ENCODE data around the gene CIAO2B.

CIAO2B gene

DNA sequence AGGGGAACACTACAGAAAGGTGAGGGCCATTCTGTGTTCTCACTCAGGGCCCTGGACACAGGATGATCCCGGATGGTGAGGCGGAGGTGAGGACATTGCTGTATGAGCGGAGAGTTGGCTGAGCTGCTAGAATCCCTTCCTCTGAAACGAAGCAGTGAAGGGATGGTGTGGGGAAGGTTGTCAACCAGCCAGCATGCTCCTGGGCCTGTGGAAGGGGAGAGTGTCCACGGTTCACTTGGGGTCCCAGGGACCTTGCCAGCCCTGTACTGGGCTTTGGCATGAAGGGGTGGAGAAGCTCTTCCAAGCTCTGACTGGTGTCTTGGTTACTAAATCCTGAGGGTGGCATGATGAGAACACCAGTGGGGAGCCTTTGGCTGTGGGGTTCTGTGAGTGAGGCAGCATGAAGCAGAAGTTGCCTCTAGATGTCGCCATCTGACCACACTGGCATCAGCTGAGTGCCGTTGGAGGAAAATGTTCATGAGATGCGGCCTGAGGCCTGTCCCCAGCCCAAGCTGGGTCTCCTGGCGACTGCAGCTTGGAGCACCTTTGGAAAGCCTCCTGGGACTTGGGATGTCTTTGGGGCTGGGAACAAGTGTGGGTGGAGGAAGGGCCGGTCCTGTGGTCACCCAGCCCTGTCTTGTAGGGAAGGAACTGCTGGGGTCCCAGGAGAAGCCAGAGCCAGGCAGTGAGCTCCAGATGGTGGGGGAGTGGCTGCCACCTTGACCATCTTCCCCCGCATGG is 39.1 kb downstream of the CIAO2B start:
- Histone ChIP-seq H3K4me3 (ENCODE audit: low read length) (no peak overlapping the region), H3K27me3 (ENCODE audit: control insufficient read depth, insufficient read depth, low read length) (no peaks in the 10 kb centered on the region), H3K4me1 (ENCODE audit: control insufficient read depth, insufficient read depth, low read length) (peaks cover 31% of the 10 kb centered on the region), H3K9me3 (ENCODE audit: control insufficient read depth, low read length) (no peaks in the 10 kb centered on the region), H3K9ac (ENCODE audit: low read length) (no peak overlapping the region), H3K36me3 (ENCODE audit: control insufficient read depth, insufficient read depth, low read length) (no peaks in the 10 kb centered on the region)

DNA sequence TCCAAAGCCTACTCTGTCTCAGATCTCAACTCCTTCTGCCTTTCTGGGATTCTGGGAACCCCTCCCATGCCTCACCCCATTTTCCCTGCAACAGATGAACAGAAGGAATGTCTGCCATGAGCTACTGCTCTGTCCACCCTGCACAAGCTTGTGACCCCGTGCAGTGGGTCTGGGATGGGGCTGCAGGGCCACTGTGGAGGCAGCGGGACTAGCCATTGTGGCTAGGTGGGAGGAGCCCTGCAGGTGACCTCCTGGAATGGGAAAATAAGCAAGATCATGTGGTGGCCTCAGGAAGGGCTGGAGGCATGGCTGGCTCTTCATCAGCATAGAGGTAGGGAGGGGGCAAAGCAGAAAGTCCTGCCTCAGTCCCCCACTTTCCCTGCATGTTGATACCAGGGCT is 40.1 kb downstream of the CIAO2B start:
- Histone ChIP-seq H3K27me3 (ENCODE audit: control insufficient read depth, insufficient read depth, low read length) (no peaks in the 10 kb centered on the region), H3K36me3 (ENCODE audit: control insufficient read depth, insufficient read depth, low read length) (no peaks in the 10 kb centered on the region), H3K9ac (ENCODE audit: low read length) (no peak overlapping the region), H3K4me3 (ENCODE audit: low read length) (no peak overlapping the region), H3K9me3 (ENCODE audit: control insufficient read depth, low read length) (no peaks in the 10 kb centered on the region), H3K4me1 (ENCODE audit: control insufficient read depth, insufficient read depth, low read length) (peaks cover 21% of the 10 kb centered on the region)

GRCh38 chr16:66891797-66892196 is 42.4 kb downstream of the CIAO2B start:
- Histone ChIP-seq H3K36me3 (ENCODE audit: control insufficient read depth, insufficient read depth, low read length) (peaks cover 6% of the 10 kb centered on the region), H3K27me3 (ENCODE audit: control insufficient read depth, insufficient read depth, low read length) (no peaks in the 10 kb centered on the region), H3K9ac (ENCODE audit: low read length) (no peak overlapping the region), H3K9me3 (ENCODE audit: control insufficient read depth, low read length) (no peaks in the 10 kb centered on the region), H3K4me1 (ENCODE audit: control insufficient read depth, insufficient read depth, low read length) (peaks cover 14% of the 10 kb centered on the region), H3K4me3 (ENCODE audit: low read length) (no peak overlapping the region)

DNA sequence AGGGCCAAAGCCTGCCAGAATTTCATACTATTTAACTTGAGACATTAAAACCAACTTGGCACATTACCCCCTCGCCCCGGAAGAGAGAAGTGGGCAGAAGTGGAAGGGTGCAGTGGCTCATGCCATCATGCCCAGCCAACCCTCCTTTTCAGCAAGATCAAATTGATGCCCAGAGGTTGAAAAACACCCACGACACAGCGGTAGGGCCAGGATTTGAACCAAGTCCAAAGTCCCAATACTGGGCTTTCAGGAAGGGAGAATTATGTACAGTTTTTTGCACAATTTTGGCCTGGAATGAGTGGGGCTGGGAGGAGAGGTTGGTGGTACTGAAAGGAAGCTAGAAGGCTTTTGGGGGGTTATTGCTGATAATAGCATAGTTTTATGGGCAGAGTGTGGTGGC is 42.8 kb downstream of the CIAO2B start:
- Histone ChIP-seq H3K9ac (ENCODE audit: low read length) (no peak overlapping the region), H3K27me3 (ENCODE audit: control insufficient read depth, insufficient read depth, low read length) (no peaks in the 10 kb centered on the region), H3K9me3 (ENCODE audit: control insufficient read depth, low read length) (no peaks in the 10 kb centered on the region), H3K36me3 (ENCODE audit: control insufficient read depth, insufficient read depth, low read length) (peaks cover 9% of the 10 kb centered on the region), H3K4me1 (ENCODE audit: control insufficient read depth, insufficient read depth, low read length) (peaks cover 12% of the 10 kb centered on the region), H3K4me3 (ENCODE audit: low read length) (no peak overlapping the region)

DNA sequence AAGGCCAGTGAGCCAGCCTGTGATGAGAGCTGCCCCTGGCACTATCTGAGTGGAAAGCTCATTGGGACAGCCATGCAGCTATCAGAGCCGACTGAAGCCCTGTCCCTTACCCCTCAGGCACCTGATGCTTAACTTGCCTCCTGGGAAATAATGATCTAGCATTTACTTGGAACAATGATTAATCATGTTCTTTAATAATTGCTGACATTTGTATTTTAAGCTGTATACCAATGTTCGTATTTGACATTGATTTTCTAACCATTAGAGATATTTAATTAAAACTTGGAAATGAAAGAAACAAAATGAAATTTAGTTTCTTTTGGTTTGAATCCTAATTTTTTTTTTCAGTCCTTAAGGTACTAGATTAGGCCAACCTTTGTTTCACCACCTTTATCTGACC is 43.4 kb downstream of the CIAO2B start:
- peaks cover 7% of the 10 kb centered on the region for H3K4me1 ChIP-seq (ENCODE audit: control insufficient read depth, insufficient read depth, low read length)
- H3K9ac ChIP-seq (ENCODE audit: low read length) = no peak overlapping the region
- H3K9me3 ChIP-seq (ENCODE audit: control insufficient read depth, low read length) = no peaks in the 10 kb centered on the region
- peaks cover 9% of the 10 kb centered on the region for H3K36me3 ChIP-seq (ENCODE audit: control insufficient read depth, insufficient read depth, low read length)
- H3K27me3 ChIP-seq (ENCODE audit: control insufficient read depth, insufficient read depth, low read length) = no peaks in the 10 kb centered on the region
- no peak overlapping the region for H3K4me3 ChIP-seq (ENCODE audit: low read length)

GRCh38 chr16:66889622-66890021 is 44.6 kb downstream of the CIAO2B start:
- Histone ChIP-seq H3K4me3 (ENCODE audit: low read length) (no peak overlapping the region), H3K4me1 (ENCODE audit: control insufficient read depth, insufficient read depth, low read length) (no peaks in the 10 kb centered on the region), H3K9ac (ENCODE audit: low read length) (no peak overlapping the region), H3K36me3 (ENCODE audit: control insufficient read depth, insufficient read depth, low read length) (peaks cover 9% of the 10 kb centered on the region), H3K27me3 (ENCODE audit: control insufficient read depth, insufficient read depth, low read length) (no peaks in the 10 kb centered on the region), H3K9me3 (ENCODE audit: control insufficient read depth, low read length) (no peaks in the 10 kb centered on the region)

- Histone ChIP-seq H3K4me1 (ENCODE audit: control insufficient read depth, insufficient read depth, low read length) (no peaks in the 10 kb centered on the region), H3K27me3 (ENCODE audit: control insufficient read depth, insufficient read depth, low read length) (no peaks in the 10 kb centered on the region), H3K9ac (ENCODE audit: low read length) (no peak overlapping the region), H3K9me3 (ENCODE audit: control insufficient read depth, low read length) (no peaks in the 10 kb centered on the region), H3K4me3 (ENCODE audit: low read length) (no peak overlapping the region), H3K36me3 (ENCODE audit: control insufficient read depth, insufficient read depth, low read length) (peaks cover 9% of the 10 kb centered on the region)
Measured at GRCh38 chr16:66888647-66889615, 45.3 kb downstream of the CIAO2B start.

DNA sequence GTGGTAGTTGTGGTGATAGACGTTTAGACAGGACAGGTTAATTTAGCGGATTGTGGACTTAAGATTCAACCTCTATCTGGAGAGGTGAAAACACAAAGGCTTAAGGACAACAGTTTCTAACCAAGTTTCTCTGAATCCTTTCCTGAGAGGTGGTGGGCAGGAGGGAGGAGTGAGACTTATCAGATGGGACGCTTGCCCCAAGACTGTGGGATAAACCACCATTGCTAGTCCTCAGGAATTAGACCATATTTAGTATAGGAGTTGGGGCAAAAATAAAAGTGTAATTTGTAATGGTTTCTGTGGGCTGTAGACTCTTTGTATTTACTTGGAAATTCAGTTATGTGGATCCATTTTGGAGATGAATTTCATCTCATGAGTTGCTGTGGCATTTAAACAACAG is 47.3 kb downstream of the CIAO2B start:
- no peaks in the 10 kb centered on the region for H3K4me1 ChIP-seq (ENCODE audit: control insufficient read depth, insufficient read depth, low read length)
- no peak overlapping the region for H3K9ac ChIP-seq (ENCODE audit: low read length)
- no peak overlapping the region for H3K4me3 ChIP-seq (ENCODE audit: low read length)
- H3K36me3 ChIP-seq (ENCODE audit: control insufficient read depth, insufficient read depth, low read length) = peaks cover 9% of the 10 kb centered on the region
- H3K9me3 ChIP-seq (ENCODE audit: control insufficient read depth, low read length) = no peaks in the 10 kb centered on the region
- H3K27me3 ChIP-seq (ENCODE audit: control insufficient read depth, insufficient read depth, low read length) = no peaks in the 10 kb centered on the region

GRCh38 chr16:66886321-66886720 is 47.9 kb downstream of the CIAO2B start:
- Histone ChIP-seq H3K9ac (ENCODE audit: low read length) (no peak overlapping the region), H3K36me3 (ENCODE audit: control insufficient read depth, insufficient read depth, low read length) (peaks cover 9% of the 10 kb centered on the region), H3K4me3 (ENCODE audit: low read length) (no peak overlapping the region), H3K4me1 (ENCODE audit: control insufficient read depth, insufficient read depth, low read length) (no peaks in the 10 kb centered on the region), H3K9me3 (ENCODE audit: control insufficient read depth, low read length) (no peaks in the 10 kb centered on the region), H3K27me3 (ENCODE audit: control insufficient read depth, insufficient read depth, low read length) (no peaks in the 10 kb centered on the region)

- no peaks in the 10 kb centered on the region for H3K27me3 ChIP-seq (ENCODE audit: control insufficient read depth, insufficient read depth, low read length)
- no peak overlapping the region for H3K4me3 ChIP-seq (ENCODE audit: low read length)
- H3K4me1 ChIP-seq (ENCODE audit: control insufficient read depth, insufficient read depth, low read length) = no peaks in the 10 kb centered on the region
- no peak overlapping the region for H3K9ac ChIP-seq (ENCODE audit: low read length)
- no peaks in the 10 kb centered on the region for H3K9me3 ChIP-seq (ENCODE audit: control insufficient read depth, low read length)
- peaks cover 9% of the 10 kb centered on the region for H3K36me3 ChIP-seq (ENCODE audit: control insufficient read depth, insufficient read depth, low read length)
Measured at GRCh38 chr16:66885491-66885890, 48.7 kb downstream of the CIAO2B start.

- Histone ChIP-seq H3K4me1 (ENCODE audit: control insufficient read depth, insufficient read depth, low read length) (peaks cover 5% of the 10 kb centered on the region), H3K9ac (ENCODE audit: low read length) (no peak overlapping the region), H3K27me3 (ENCODE audit: control insufficient read depth, insufficient read depth, low read length) (no peaks in the 10 kb centered on the region), H3K9me3 (ENCODE audit: control insufficient read depth, low read length) (no peaks in the 10 kb centered on the region), H3K4me3 (ENCODE audit: low read length) (no peak overlapping the region), H3K36me3 (ENCODE audit: control insufficient read depth, insufficient read depth, low read length) (peaks cover 9% of the 10 kb centered on the region)
Measured at GRCh38 chr16:66882702-66883101, 51.5 kb downstream of the CIAO2B start.

Data from mucosa of stomach (tissue), 1 donor.